Upper lobe of left lung (tissue), 6 donors: Measurements from ENCODE around the gene LOC128125822.

Experiments
- ATAC-seq, 2 donors: fragments of 200-7000 bp; cut with Tn5 transposase; one replicate each; pipeline ENCODE4 v1.9.1; 2022; ENCODE audit warnings: mild to moderate bottlenecking in 2 of 2, moderate library complexity in 2 of 2; ENCODE audit not compliant: low FRiP score in 2 of 2
- DNase-seq, 2 donors: peaks; one replicate each; pipeline ENCODE4 v3.0.0-alpha.2; 2019 to 2020
- H3K27ac ChIP-seq, 4 donors: fragments of 200-600 bp; sonication (generic); one replicate each; pipeline ENCODE4 v1.5.1; 2016 to 2019
- H3K27me3 ChIP-seq, 4 donors: fragments of 200-600 bp; sonication (generic); one replicate each; pipeline ENCODE4 v1.5.1; 2017 to 2019
- H3K36me3 ChIP-seq, 4 donors: fragments of 200-600 bp; sonication (generic); one replicate each; pipeline ENCODE4 v1.5.1; 2016 to 2019
- H3K4me1 ChIP-seq, 4 donors: fragments of 200-600 bp; sonication (generic); one replicate each; pipeline ENCODE4 v1.5.1; 2018 to 2019
- H3K4me3 ChIP-seq, 4 donors: fragments of 200-600 bp; sonication (generic); one replicate each; pipeline ENCODE4 v1.5.1; 2017 to 2019; ENCODE audit warnings: mild to moderate bottlenecking in 2 of 4, moderate library complexity in 1 of 4
- H3K9me3 ChIP-seq, 4 donors: fragments of 200-600 bp; sonication (generic); one replicate each; pipeline ENCODE4 v1.5.1; 2018 to 2019
- CTCF ChIP-seq, 6 experiments: fragments of 450-650 bp in 4 of 6; fragments of 200-600 bp in 2 of 6; sonication (generic) in 2 of 6; IDR thresholded peaks; one replicate each; pipeline ENCODE4 v1.5.1; 2016 to 2019; ENCODE audit warnings: antibody characterized with exemption in 6 of 6
- EP300 ChIP-seq, 4 donors: sonication (generic); formaldehyde crosslinking; IDR thresholded peaks; one replicate each; pipeline ENCODE4 v1.5.1; 2017; ENCODE audit warnings: antibody characterized with exemption in 4 of 4, control low read depth in 2 of 4
- POLR2A ChIP-seq, 4 donors: fragments of 450-650 bp; IDR thresholded peaks; one replicate each; pipeline ENCODE4 v1.5.1; 2016 to 2017; ENCODE audit warnings: antibody characterized with exemption in 4 of 4, mild to moderate bottlenecking in 2 of 4
- POLR2AphosphoS5 ChIP-seq, 2 donors: sonication (generic); formaldehyde crosslinking; IDR thresholded peaks; one replicate each; pipeline ENCODE4 v1.5.1; 2017; ENCODE audit warnings: antibody characterized with exemption in 2 of 2
- WGBS, 2 donors: methylation state at CpG; one replicate each; pipeline ENCODE4 v1.1.5; 2017 to 2018; 5-methylcytosine and 5-hydroxymethylcytosine counted together
- donor health status: DM: no; HTN: no; CAD: no; lungs with moderate emphysema.
- donor health status: DM: no; HTN: yes; CAD: no; lungs with severe emphysema.

The LOC128125822 gene

GRCh38 chr6:63543982-63544381, 28.3 kb upstream of the LOC128125822 start:
- ATAC-seq (no peak), DNase-seq (no peak)
- H3K36me3 ChIP-seq, result no peaks in the 10 kb centered on the region
- TF ChIP-seq CTCF (IDR thresholded peaks at IDR 0.05) (no peak), POLR2AphosphoS5 (IDR thresholded peaks at IDR 0.05) (no peak), POLR2A (IDR thresholded peaks at IDR 0.05) (no peak), EP300 (IDR thresholded peaks at IDR 0.05) (no peak)
- 67 to 69% methylated on average over 3 of the region's 3 CpGs for WGBS, 2 donors
- no peaks in the 10 kb centered on the region for H3K9me3 ChIP-seq
- H3K4me1 ChIP-seq, result no peaks in the 10 kb centered on the region
- H3K27me3 ChIP-seq, result no peaks in the 10 kb centered on the region
- H3K4me3 ChIP-seq, result no peak overlapping the region
- no peak overlapping the region for H3K27ac ChIP-seq

GRCh38 chr6:63546236-63546635, 26.0 kb upstream of the LOC128125822 start:
- no peak for DNase-seq
- TF ChIP-seq POLR2A (IDR thresholded peaks at IDR 0.05) (no peak), POLR2AphosphoS5 (IDR thresholded peaks at IDR 0.05) (no peak), EP300 (IDR thresholded peaks at IDR 0.05) (no peak)
- Histone ChIP-seq H3K27ac (no peak overlapping the region), H3K36me3 (no peaks in the 10 kb centered on the region), H3K4me3 (no peak overlapping the region), H3K27me3 (no peaks in the 10 kb centered on the region), H3K4me1 (no peaks in the 10 kb centered on the region), H3K9me3 (no peaks in the 10 kb centered on the region)
- WGBS, 2 donors, result 89 to 93% methylated on average over 6 of the region's 6 CpGs
- no peak for ATAC-seq

- H3K4me1 ChIP-seq, result no peaks in the 10 kb centered on the region
- H3K36me3 ChIP-seq, result no peaks in the 10 kb centered on the region
- H3K27me3 ChIP-seq, result no peaks in the 10 kb centered on the region
- TF ChIP-seq CTCF (IDR thresholded peaks at IDR 0.05), result no peak
- TF ChIP-seq EP300 (IDR thresholded peaks at IDR 0.05), result no peak
- TF ChIP-seq POLR2A (IDR thresholded peaks at IDR 0.05), result no peak
- no peak for TF ChIP-seq POLR2AphosphoS5 (IDR thresholded peaks at IDR 0.05)
- 93 to 94% methylated on average over 1 of the region's 1 CpG for WGBS, 2 donors
- H3K27ac ChIP-seq, result no peak overlapping the region
- ATAC-seq (no peak), DNase-seq (no peak)
- H3K9me3 ChIP-seq, result no peaks in the 10 kb centered on the region
- H3K4me3 ChIP-seq, result no peak overlapping the region
Observed at GRCh38 chr6:63546697-63547096, 25.6 kb upstream of the LOC128125822 start.

- 82 to 89% methylated on average over 4 to 5 of the region's 5 CpGs for WGBS, 2 donors
- TF ChIP-seq CTCF (IDR thresholded peaks at IDR 0.05) (no peak), POLR2AphosphoS5 (IDR thresholded peaks at IDR 0.05) (no peak), POLR2A (IDR thresholded peaks at IDR 0.05) (no peak), EP300 (IDR thresholded peaks at IDR 0.05) (no peak)
Observed at GRCh38 chr6:63549076-63549475, 23.2 kb upstream of the LOC128125822 start.

GRCh38 chr6:63553208-63553607, 19.1 kb upstream of the LOC128125822 start:
- 64 to 74% methylated on average over 3 of the region's 3 CpGs for WGBS, 2 donors
- Histone ChIP-seq H3K9me3 (no peaks in the 10 kb centered on the region), H3K36me3 (no peaks in the 10 kb centered on the region), H3K4me1 (no peaks in the 10 kb centered on the region), H3K4me3 (no peak overlapping the region), H3K27me3 (no peaks in the 10 kb centered on the region), H3K27ac (no peak overlapping the region)
- ATAC-seq (no peak), DNase-seq (no peak)
- TF ChIP-seq POLR2AphosphoS5 (IDR thresholded peaks at IDR 0.05) (no peak), POLR2A (IDR thresholded peaks at IDR 0.05) (no peak), EP300 (IDR thresholded peaks at IDR 0.05) (no peak), CTCF (IDR thresholded peaks at IDR 0.05) (no peak)

More at GRCh38 chr6:63549076-63549475, 23.2 kb upstream of the LOC128125822 start:
- Histone ChIP-seq H3K9me3 (no peaks in the 10 kb centered on the region), H3K27me3 (no peaks in the 10 kb centered on the region), H3K36me3 (no peaks in the 10 kb centered on the region), H3K27ac (no peak overlapping the region), H3K4me3 (no peak overlapping the region), H3K4me1 (no peaks in the 10 kb centered on the region)
- DNase-seq (no peak), ATAC-seq (no peak)
